ENCODE data around the gene FBLN5. TPM values are rescaled to one million over a fixed set of nuclear protein-coding genes. Genes with fewer than 3 reads are reported as not detected.

FBLN5 gene
- total RNA-seq, 1 experiment from 2014 or later, result 0.23 TPM

DNA sequence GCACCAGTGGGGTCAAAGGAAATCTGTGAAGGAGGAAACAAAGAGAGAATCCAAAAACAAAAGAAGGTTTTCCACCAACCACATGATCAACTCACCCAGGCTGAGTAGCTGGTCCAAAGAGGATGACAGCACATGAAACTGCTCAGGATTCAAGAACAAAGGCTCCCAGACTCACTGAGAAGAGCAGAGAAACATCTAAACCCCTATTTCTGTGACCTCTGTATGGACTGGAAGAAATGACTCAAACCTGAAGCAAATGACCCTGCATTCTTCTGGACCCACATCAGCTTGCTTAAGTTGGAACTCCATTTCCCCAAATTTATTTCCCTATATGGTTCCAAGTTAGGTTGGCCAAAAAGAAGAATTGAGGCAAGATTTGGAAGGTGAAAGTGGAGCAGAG, 106.4 kb downstream of the FBLN5 start:
- in situ Hi-C loops (cut with HindIII; ENCODE audit: low pct_unique_long_range_greater_than_20kb, low sequenced_read_pairs), result no loop called here
- Histone ChIP-seq H3K36me3 (ENCODE audit: control insufficient read depth, insufficient read depth, low read length) (no peaks in the 10 kb centered on the region), H3K4me1 (ENCODE audit: control insufficient read depth, insufficient read depth, low read length) (peaks cover 3% of the 10 kb centered on the region; the same call in 1 of the 2 replicates), H3K27ac (ENCODE audit: low read length) (no peak overlapping the region), H3K9me3 (ENCODE audit: control insufficient read depth, insufficient read depth, low read depth, low read length) (no peaks in the 10 kb centered on the region), H3K4me3 (ENCODE audit: low read depth in 2 of 2, low read length in 2 of 2) (no peak overlapping the region), H3K27me3 (ENCODE audit: control insufficient read depth, insufficient read depth, low read length) (peaks cover 5% of the 10 kb centered on the region; the same call in 1 of the 2 replicates)
- no peak for TF ChIP-seq TCF7L2 (IDR thresholded peaks at IDR 0.05; ENCODE audit: low read depth, low read length)
- TF ChIP-seq, protein P1, sequence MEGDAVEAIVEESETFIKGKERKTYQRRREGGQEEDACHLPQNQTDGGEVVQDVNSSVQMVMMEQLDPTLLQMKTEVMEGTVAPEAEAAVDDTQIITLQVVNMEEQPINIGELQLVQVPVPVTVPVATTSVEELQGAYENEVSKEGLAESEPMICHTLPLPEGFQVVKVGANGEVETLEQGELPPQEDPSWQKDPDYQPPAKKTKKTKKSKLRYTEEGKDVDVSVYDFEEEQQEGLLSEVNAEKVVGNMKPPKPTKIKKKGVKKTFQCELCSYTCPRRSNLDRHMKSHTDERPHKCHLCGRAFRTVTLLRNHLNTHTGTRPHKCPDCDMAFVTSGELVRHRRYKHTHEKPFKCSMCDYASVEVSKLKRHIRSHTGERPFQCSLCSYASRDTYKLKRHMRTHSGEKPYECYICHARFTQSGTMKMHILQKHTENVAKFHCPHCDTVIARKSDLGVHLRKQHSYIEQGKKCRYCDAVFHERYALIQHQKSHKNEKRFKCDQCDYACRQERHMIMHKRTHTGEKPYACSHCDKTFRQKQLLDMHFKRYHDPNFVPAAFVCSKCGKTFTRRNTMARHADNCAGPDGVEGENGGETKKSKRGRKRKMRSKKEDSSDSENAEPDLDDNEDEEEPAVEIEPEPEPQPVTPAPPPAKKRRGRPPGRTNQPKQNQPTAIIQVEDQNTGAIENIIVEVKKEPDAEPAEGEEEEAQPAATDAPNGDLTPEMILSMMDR (IDR thresholded peaks at IDR 0.05), result no peak
- no TSS peak for BruUV-seq (replicated peaks)
- POLR2A ChIA-PET, result no interaction called here
- CTCF ChIA-PET, result no interaction called here
- no peak for ATAC-seq
- intact Hi-C loops (cut with micrococcal nuclease; ENCODE audit: unreplicated experiment), result no loop called here
- DNase-seq (ENCODE audit: low read depth, low spot score), result no peak

DNA sequence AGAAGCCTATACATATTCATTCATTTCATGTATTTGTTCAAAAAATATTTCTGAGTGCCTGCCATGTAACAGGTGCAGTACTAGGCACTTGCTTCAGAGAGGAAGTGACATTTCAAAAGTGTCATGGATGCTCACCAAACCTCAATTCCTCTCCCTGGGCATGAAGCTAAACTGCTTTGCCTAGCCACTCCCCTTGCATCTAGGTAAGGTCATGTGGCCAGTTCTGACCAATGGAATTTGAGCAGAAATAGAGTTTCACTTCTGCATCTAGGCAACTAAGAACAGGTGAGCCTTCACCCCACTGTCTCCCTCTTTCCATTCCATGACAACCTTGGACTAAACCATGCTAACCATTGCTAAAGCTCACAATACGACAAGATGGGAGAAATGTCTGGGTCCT, 107.7 kb downstream of the FBLN5 start:
- no peaks in the 10 kb centered on the region for H3K9me3 ChIP-seq (ENCODE audit: control insufficient read depth, insufficient read depth, low read depth, low read length)
- no peak overlapping the region for H3K4me3 ChIP-seq (ENCODE audit: low read depth in 2 of 2, low read length in 2 of 2)
- peaks cover 13% of the 10 kb centered on the region for H3K27me3 ChIP-seq (ENCODE audit: control insufficient read depth, insufficient read depth, low read length)
- no peak for TF ChIP-seq TCF7L2 (IDR thresholded peaks at IDR 0.05; ENCODE audit: low read depth, low read length)
- no peak for TF ChIP-seq POLR2AphosphoS5 (IDR thresholded peaks at IDR 0.05; ENCODE audit: low read depth, low read length)
- TF ChIP-seq, protein P1 (IDR thresholded peaks at IDR 0.05), result no peak
- in situ Hi-C loops (cut with HindIII; ENCODE audit: low pct_unique_long_range_greater_than_20kb, low sequenced_read_pairs), result no loop called here
- no peak overlapping the region for H3K27ac ChIP-seq (ENCODE audit: low read length)
- H3K4me1 ChIP-seq (ENCODE audit: control insufficient read depth, insufficient read depth, low read length), result peaks cover 3% of the 10 kb centered on the region; the same call in 1 of the 2 replicates
- DNase-seq (ENCODE audit: low read depth, low spot score), result no peak
- BruUV-seq (replicated peaks), result no TSS peak
- peaks cover 2% of the 10 kb centered on the region; the same call in 1 of the 2 replicates for H3K36me3 ChIP-seq (ENCODE audit: control insufficient read depth, insufficient read depth, low read length)
- no peak for ATAC-seq
- CTCF ChIA-PET, result no interaction called here
- intact Hi-C loops (cut with micrococcal nuclease; ENCODE audit: unreplicated experiment), result no loop called here
- POLR2A ChIA-PET, result no interaction called here

DNA sequence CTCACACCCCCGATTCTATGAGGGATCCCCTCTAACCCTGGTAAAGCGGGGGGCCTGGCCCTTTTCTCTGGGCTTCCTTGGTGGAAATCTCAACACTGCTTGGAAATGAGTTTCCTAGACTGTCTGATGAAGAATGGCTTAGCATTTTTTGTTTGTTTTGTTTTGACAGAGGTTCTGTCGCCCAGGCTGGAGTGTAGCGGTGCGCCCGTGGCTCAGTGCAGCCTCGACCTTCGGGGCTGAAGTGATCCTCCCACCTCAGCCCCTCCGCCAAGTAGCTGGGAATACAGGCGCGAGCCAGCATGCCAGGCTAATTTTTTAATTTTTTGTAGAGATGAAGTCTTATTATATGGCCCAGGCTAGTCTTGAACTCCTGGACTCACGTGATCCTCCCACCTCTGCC, 110.4 kb downstream of the FBLN5 start:
- CTCF ChIA-PET, result no interaction called here
- Histone ChIP-seq H3K9me3 (ENCODE audit: control insufficient read depth, insufficient read depth, low read depth, low read length) (no peaks in the 10 kb centered on the region), H3K4me1 (ENCODE audit: control insufficient read depth, insufficient read depth, low read length) (peaks cover 3% of the 10 kb centered on the region; the same call in 1 of the 2 replicates), H3K4me3 (ENCODE audit: low read depth in 2 of 2, low read length in 2 of 2) (peak overlapping the region; percentile 35 to 55; a peak in 3 of 4 replicates), H3K27me3 (ENCODE audit: control insufficient read depth, insufficient read depth, low read length) (peaks cover 28% of the 10 kb centered on the region), H3K27ac (ENCODE audit: low read length) (no peak overlapping the region), H3K36me3 (ENCODE audit: control insufficient read depth, insufficient read depth, low read length) (peaks cover 2% of the 10 kb centered on the region; the same call in 1 of the 2 replicates)
- TF ChIP-seq, protein P1 (IDR thresholded peaks at IDR 0.05), result no peak
- TF ChIP-seq, protein P2, sequence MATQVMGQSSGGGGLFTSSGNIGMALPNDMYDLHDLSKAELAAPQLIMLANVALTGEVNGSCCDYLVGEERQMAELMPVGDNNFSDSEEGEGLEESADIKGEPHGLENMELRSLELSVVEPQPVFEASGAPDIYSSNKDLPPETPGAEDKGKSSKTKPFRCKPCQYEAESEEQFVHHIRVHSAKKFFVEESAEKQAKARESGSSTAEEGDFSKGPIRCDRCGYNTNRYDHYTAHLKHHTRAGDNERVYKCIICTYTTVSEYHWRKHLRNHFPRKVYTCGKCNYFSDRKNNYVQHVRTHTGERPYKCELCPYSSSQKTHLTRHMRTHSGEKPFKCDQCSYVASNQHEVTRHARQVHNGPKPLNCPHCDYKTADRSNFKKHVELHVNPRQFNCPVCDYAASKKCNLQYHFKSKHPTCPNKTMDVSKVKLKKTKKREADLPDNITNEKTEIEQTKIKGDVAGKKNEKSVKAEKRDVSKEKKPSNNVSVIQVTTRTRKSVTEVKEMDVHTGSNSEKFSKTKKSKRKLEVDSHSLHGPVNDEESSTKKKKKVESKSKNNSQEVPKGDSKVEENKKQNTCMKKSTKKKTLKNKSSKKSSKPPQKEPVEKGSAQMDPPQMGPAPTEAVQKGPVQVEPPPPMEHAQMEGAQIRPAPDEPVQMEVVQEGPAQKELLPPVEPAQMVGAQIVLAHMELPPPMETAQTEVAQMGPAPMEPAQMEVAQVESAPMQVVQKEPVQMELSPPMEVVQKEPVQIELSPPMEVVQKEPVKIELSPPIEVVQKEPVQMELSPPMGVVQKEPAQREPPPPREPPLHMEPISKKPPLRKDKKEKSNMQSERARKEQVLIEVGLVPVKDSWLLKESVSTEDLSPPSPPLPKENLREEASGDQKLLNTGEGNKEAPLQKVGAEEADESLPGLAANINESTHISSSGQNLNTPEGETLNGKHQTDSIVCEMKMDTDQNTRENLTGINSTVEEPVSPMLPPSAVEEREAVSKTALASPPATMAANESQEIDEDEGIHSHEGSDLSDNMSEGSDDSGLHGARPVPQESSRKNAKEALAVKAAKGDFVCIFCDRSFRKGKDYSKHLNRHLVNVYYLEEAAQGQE (IDR thresholded peaks at IDR 0.05; ENCODE audit: insufficient read depth in 1 of 2, low read depth in 2 of 2, low read length in 1 of 2), result no peak
- TF ChIP-seq POLR2AphosphoS5 (IDR thresholded peaks at IDR 0.05; ENCODE audit: low read depth, low read length), result no peak
- TF ChIP-seq TCF7L2 (IDR thresholded peaks at IDR 0.05; ENCODE audit: low read depth, low read length), result no peak
- POLR2A ChIA-PET, result no interaction called here
- DNase-seq (ENCODE audit: low read depth, low spot score) (no peak), ATAC-seq (no peak)
- no TSS peak for BruUV-seq (replicated peaks)
- in situ Hi-C loops (cut with HindIII; ENCODE audit: low pct_unique_long_range_greater_than_20kb, low sequenced_read_pairs) (no loop called here), intact Hi-C loops (cut with micrococcal nuclease; ENCODE audit: unreplicated experiment) (no loop called here)

All from Panc1 (cell line).